Tibial artery (tissue), 4 donors: ENCODE data around the gene KCTD3.

Source experiments
- DNase-seq, 2 donors: peaks; one replicate each; pipeline ENCODE4 v3.0.0-alpha.2; 2019
- H3K27ac ChIP-seq, 2 donors: fragments of 200-600 bp; sonication (generic) in 1 of 2; 1 replicate in 1 of 2; 2 replicates in 1 of 2; pipeline ENCODE4 v1.5.1; 2018 to 2019; ENCODE audit warnings: mild to moderate bottlenecking in 1 of 2
- H3K27me3 ChIP-seq, 2 donors: fragments of 200-600 bp; sonication (generic) in 1 of 2; one replicate each; pipeline versions ENCODE4 v1.5.1 to v1.6.0; 2016 to 2019
- H3K36me3 ChIP-seq, 3 donors: fragments of 200-600 bp; sonication (generic) in 2 of 3; one replicate each; pipeline ENCODE4 v1.5.1; 2016 to 2019; ENCODE audit warnings: mild to moderate bottlenecking in 2 of 3
- H3K4me1 ChIP-seq, 4 donors: fragments of 200-600 bp; sonication (generic) in 2 of 4; 1 replicate in 3 of 4; 2 replicates in 1 of 4; pipeline ENCODE4 v1.5.1; 2016 to 2019
- H3K4me3 ChIP-seq, 2 donors: fragments of 200-600 bp; sonication (generic) in 1 of 2; 1 replicate in 1 of 2; 2 replicates in 1 of 2; pipeline ENCODE4 v1.5.1; 2018 to 2019; ENCODE audit warnings: mild to moderate bottlenecking in 2 of 2
- H3K9me3 ChIP-seq, 3 donors: fragments of 200-600 bp; sonication (generic) in 1 of 3; one replicate each; pipeline ENCODE4 v1.5.1; 2016 to 2019
- CTCF ChIP-seq, 2 experiments: fragments of 200-600 bp in 1 of 2; fragments of 450-650 bp in 1 of 2; IDR thresholded peaks; one replicate each; pipeline ENCODE4 v1.5.1; 2017 to 2019; ENCODE audit warnings: antibody characterized with exemption in 2 of 2, mild to moderate bottlenecking in 1 of 2, moderate library complexity in 1 of 2
- intact Hi-C: fragments of 100-400 bp; cut with DNase I; formaldehyde crosslinking; loops from one replicate; pipeline ENCODE4 v1.15.0; 2023; ENCODE audit warnings: low total_unique reads

KCTD3 gene

GRCh38 chr1:215657047-215657446, 89.9 kb downstream of the KCTD3 start:
- Histone ChIP-seq H3K27ac (no peak overlapping the region), H3K4me3 (no peak overlapping the region)
- no peak for TF ChIP-seq CTCF (IDR thresholded peaks at IDR 0.05)

GRCh38 chr1:215660259-215660658, 93.2 kb downstream of the KCTD3 start:
- DNase-seq = no peak
- H3K27ac ChIP-seq = no peak overlapping the region

More at GRCh38 chr1:215657047-215657446, 89.9 kb downstream of the KCTD3 start:
- DNase-seq = no peak
- H3K9me3 ChIP-seq = no peaks in the 10 kb centered on the region
- no peaks in the 10 kb centered on the region for H3K27me3 ChIP-seq
- no peaks in the 10 kb centered on the region for H3K4me1 ChIP-seq
- no peaks in the 10 kb centered on the region for H3K36me3 ChIP-seq
- intact Hi-C loops = no loop called here

GRCh38 chr1:215661033-215661432, 93.9 kb downstream of the KCTD3 start:
- no peak for TF ChIP-seq CTCF (IDR thresholded peaks at IDR 0.05)
- no peak overlapping the region for H3K27ac ChIP-seq
- H3K27me3 ChIP-seq = no peaks in the 10 kb centered on the region
- no peaks in the 10 kb centered on the region for H3K36me3 ChIP-seq
- no peaks in the 10 kb centered on the region for H3K4me1 ChIP-seq
- no peak overlapping the region for H3K4me3 ChIP-seq
- H3K9me3 ChIP-seq = no peaks in the 10 kb centered on the region
- intact Hi-C loops = no loop called here
- DNase-seq = no peak

More at GRCh38 chr1:215660259-215660658, 93.2 kb downstream of the KCTD3 start:
- H3K4me1 ChIP-seq = no peaks in the 10 kb centered on the region
- H3K27me3 ChIP-seq = no peaks in the 10 kb centered on the region
- no peak for TF ChIP-seq CTCF (IDR thresholded peaks at IDR 0.05)
- H3K36me3 ChIP-seq = no peaks in the 10 kb centered on the region
- H3K9me3 ChIP-seq = no peaks in the 10 kb centered on the region
- intact Hi-C loops = no loop called here
- no peak overlapping the region for H3K4me3 ChIP-seq

DNA sequence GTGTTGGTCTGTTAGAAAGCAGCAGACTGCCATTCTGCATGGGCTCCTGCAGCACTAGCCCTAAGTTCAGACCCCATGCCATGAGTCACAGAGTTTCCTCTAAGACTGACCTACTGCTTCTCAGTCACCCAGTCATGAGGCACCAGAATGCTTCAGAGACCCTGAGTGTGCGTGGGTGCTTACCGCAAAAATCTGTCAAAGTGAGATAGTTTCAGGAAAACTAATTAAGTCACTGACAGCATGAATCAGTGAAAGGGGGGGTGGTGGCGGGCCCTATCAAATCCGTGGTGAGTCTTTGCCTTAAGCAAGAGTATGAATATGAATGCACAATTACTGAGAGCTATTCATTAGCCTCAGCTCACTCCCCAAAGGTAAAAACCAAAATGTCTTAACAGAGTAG, 98.1 kb downstream of the KCTD3 start:
- no peak for TF ChIP-seq CTCF (IDR thresholded peaks at IDR 0.05)
- Histone ChIP-seq H3K27me3 (no peaks in the 10 kb centered on the region), H3K36me3 (no peaks in the 10 kb centered on the region), H3K4me1 (peaks cover 0 to 7% (median 1%) of the 10 kb centered on the region in 4 donors), H3K27ac (no peak overlapping the region), H3K4me3 (no peak overlapping the region), H3K9me3 (no peaks in the 10 kb centered on the region)
- intact Hi-C loops = no loop called here
- DNase-seq = no peak

DNA sequence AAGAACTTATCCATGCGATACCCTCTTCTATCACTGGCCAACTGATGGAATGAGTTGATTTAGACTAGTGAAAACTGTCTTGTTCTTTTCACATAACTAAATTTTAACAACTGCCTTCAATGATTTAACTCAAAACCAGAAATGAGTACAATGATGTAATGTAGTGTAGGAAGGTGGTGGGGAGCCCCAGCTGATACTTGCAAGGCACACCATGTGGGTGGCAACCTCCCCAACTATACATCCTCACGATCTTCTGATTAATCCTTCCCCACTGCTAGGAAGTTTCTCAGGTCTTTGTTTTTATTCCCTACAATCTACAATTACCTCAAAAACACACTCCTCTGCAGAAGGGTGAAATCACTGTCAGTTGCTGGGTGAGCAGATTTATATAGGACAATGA, 100.7 kb downstream of the KCTD3 start:
- no peaks in the 10 kb centered on the region for H3K27me3 ChIP-seq
- intact Hi-C loops = no loop called here
- H3K9me3 ChIP-seq = no peaks in the 10 kb centered on the region

More for the DNA sequence above, 100.7 kb downstream of the KCTD3 start:
- Histone ChIP-seq H3K4me1 (peaks cover 0 to 10% (median 2%) of the 10 kb centered on the region in 4 donors), H3K27ac (no peak overlapping the region), H3K36me3 (no peaks in the 10 kb centered on the region), H3K4me3 (no peak overlapping the region)
- DNase-seq = no peak
- no peak for TF ChIP-seq CTCF (IDR thresholded peaks at IDR 0.05)
